Skeletal muscle tissue (tissue), 4 donors: ENCODE results near the gene C11orf65. TPM values are rescaled to one million over a fixed set of nuclear protein-coding genes. Genes with fewer than 3 reads are reported as not detected.
"Not testable (repeated sequence)": the region's sequence is repeated elsewhere in the genome, so short reads cannot be mapped to it uniquely, and the experiment has no call there.

Experiments used
- H3K27ac ChIP-seq: one replicate; pipeline ENCODE4 v1.7.0; 2013; ENCODE audit warnings: mild to moderate bottlenecking, low read depth, low read length, inconsistent platforms
- H3K27me3 ChIP-seq, 3 donors: one replicate each; pipeline ENCODE4 v1.7.0; 2013; ENCODE audit warnings: low read length in 3 of 3; ENCODE audit not compliant: control insufficient read depth in 3 of 3, insufficient read depth in 3 of 3
- H3K36me3 ChIP-seq, 3 donors: one replicate each; pipeline ENCODE4 v1.7.0; 2013; ENCODE audit warnings: low read length in 3 of 3; ENCODE audit not compliant: control insufficient read depth in 3 of 3, insufficient read depth in 3 of 3
- H3K4me1 ChIP-seq, 3 donors: one replicate each; pipeline ENCODE4 v1.7.0; 2013; ENCODE audit warnings: low read length in 3 of 3, mild to moderate bottlenecking in 3 of 3; ENCODE audit not compliant: control insufficient read depth in 3 of 3, insufficient read depth in 3 of 3
- H3K4me3 ChIP-seq, 3 donors: one replicate each; pipeline ENCODE4 v1.7.0; 2013; ENCODE audit warnings: low read length in 3 of 3
- H3K9ac ChIP-seq, 3 donors: one replicate each; pipeline ENCODE4 v1.7.0; 2013; ENCODE audit warnings: low read length in 3 of 3, mild to moderate bottlenecking in 3 of 3, moderate library complexity in 2 of 3, low read depth in 1 of 3
- H3K9me3 ChIP-seq, 3 donors: one replicate each; pipeline ENCODE4 v1.7.0; 2013; ENCODE audit warnings: low read length in 3 of 3; ENCODE audit not compliant: control insufficient read depth in 3 of 3
- total RNA-seq: library from RNA; depleted of rRNA; stranded (reverse); fragments of >200 nt; gene quantifications from one replicate; pipeline ENCODE4 v1.2.3, GENCODE V29; 2014
- donor health status: Osteomylitis.

The C11orf65 gene
- total RNA-seq, 1 donor from 2014 or later, result 1.0 TPM

GRCh38 chr11:108431370-108431769 lies 36.0 kb downstream of the C11orf65 start:
- Histone ChIP-seq H3K4me3 (no peak overlapping the region), H3K9me3 (no peaks in the 10 kb centered on the region), H3K27ac (no peak overlapping the region), H3K4me1 (no peaks in the 10 kb centered on the region), H3K27me3 (no peaks in the 10 kb centered on the region), H3K9ac (no peak overlapping the region), H3K36me3 (no peaks in the 10 kb centered on the region)

- H3K27ac ChIP-seq, H3K36me3 ChIP-seq, H3K4me1 ChIP-seq, H3K27me3 ChIP-seq, H3K4me3 ChIP-seq, H3K9me3 ChIP-seq, H3K9ac ChIP-seq: not testable (repeated sequence)
Measured at GRCh38 chr11:108417551-108417950, 49.8 kb downstream of the C11orf65 start.

- no peaks in the 10 kb centered on the region for H3K27me3 ChIP-seq
- no peak overlapping the region for H3K9ac ChIP-seq
- no peak overlapping the region for H3K4me3 ChIP-seq
- peaks cover 0 to 7% (median 0%) of the 10 kb centered on the region in 3 donors for H3K9me3 ChIP-seq
- H3K36me3 ChIP-seq, result no peaks in the 10 kb centered on the region
- no peak overlapping the region for H3K27ac ChIP-seq
- H3K4me1 ChIP-seq, result no peaks in the 10 kb centered on the region
Measured at GRCh38 chr11:108414958-108415357, 52.4 kb downstream of the C11orf65 start.

- H3K36me3 ChIP-seq, result no peaks in the 10 kb centered on the region
- no peak overlapping the region for H3K27ac ChIP-seq
- no peak overlapping the region for H3K9ac ChIP-seq
- H3K4me3 ChIP-seq, result no peak overlapping the region
- H3K9me3 ChIP-seq, result no peaks in the 10 kb centered on the region
- H3K4me1 ChIP-seq, result no peaks in the 10 kb centered on the region
- H3K27me3 ChIP-seq, result no peaks in the 10 kb centered on the region
Measured at GRCh38 chr11:108405706-108406105, 61.6 kb downstream of the C11orf65 start.

- no peaks in the 10 kb centered on the region for H3K9me3 ChIP-seq
- H3K27ac ChIP-seq, result no peak overlapping the region
- H3K27me3 ChIP-seq, result no peaks in the 10 kb centered on the region
- H3K4me3 ChIP-seq, result no peak overlapping the region
- no peak overlapping the region for H3K9ac ChIP-seq
- H3K36me3 ChIP-seq, result no peaks in the 10 kb centered on the region
- no peaks in the 10 kb centered on the region for H3K4me1 ChIP-seq
Measured at GRCh38 chr11:108403052-108403451, 64.3 kb downstream of the C11orf65 start.

- H3K9me3 ChIP-seq, result no peaks in the 10 kb centered on the region
- no peak overlapping the region for H3K9ac ChIP-seq
- H3K36me3 ChIP-seq, result no peaks in the 10 kb centered on the region
- no peak overlapping the region for H3K27ac ChIP-seq
- no peaks in the 10 kb centered on the region for H3K4me1 ChIP-seq
- H3K4me3 ChIP-seq, result no peak overlapping the region
- H3K27me3 ChIP-seq, result no peaks in the 10 kb centered on the region
Measured at GRCh38 chr11:108402241-108402640, 65.1 kb downstream of the C11orf65 start.

GRCh38 chr11:108398439-108398838 lies 68.9 kb downstream of the C11orf65 start:
- Histone ChIP-seq H3K36me3 (no peaks in the 10 kb centered on the region), H3K4me3 (no peak overlapping the region), H3K27me3 (no peaks in the 10 kb centered on the region), H3K9me3 (no peaks in the 10 kb centered on the region), H3K4me1 (no peaks in the 10 kb centered on the region), H3K9ac (no peak overlapping the region), H3K27ac (no peak overlapping the region)

GRCh38 chr11:108396672-108397071 lies 70.7 kb downstream of the C11orf65 start:
- H3K4me3 ChIP-seq, H3K27me3 ChIP-seq, H3K9ac ChIP-seq, H3K9me3 ChIP-seq, H3K36me3 ChIP-seq, H3K27ac ChIP-seq, H3K4me1 ChIP-seq: not testable (repeated sequence)

- Histone ChIP-seq H3K4me3 (no peak overlapping the region), H3K36me3 (no peaks in the 10 kb centered on the region), H3K4me1 (no peaks in the 10 kb centered on the region), H3K9ac (no peak overlapping the region), H3K27ac (no peak overlapping the region), H3K27me3 (no peaks in the 10 kb centered on the region), H3K9me3 (no peaks in the 10 kb centered on the region)
Measured at GRCh38 chr11:108394744-108395284, 72.5 kb downstream of the C11orf65 start.

- Histone ChIP-seq H3K4me3 (no peak overlapping the region), H3K9me3 (no peaks in the 10 kb centered on the region), H3K4me1 (no peaks in the 10 kb centered on the region), H3K27me3 (no peaks in the 10 kb centered on the region), H3K36me3 (no peaks in the 10 kb centered on the region), H3K9ac (no peak overlapping the region), H3K27ac (no peak overlapping the region)
Measured at GRCh38 chr11:108393046-108393445, 74.3 kb downstream of the C11orf65 start.

- Histone ChIP-seq H3K9ac (no peak overlapping the region), H3K36me3 (no peaks in the 10 kb centered on the region), H3K4me1 (no peaks in the 10 kb centered on the region), H3K9me3 (no peaks in the 10 kb centered on the region), H3K27ac (no peak overlapping the region), H3K4me3 (no peak overlapping the region), H3K27me3 (no peaks in the 10 kb centered on the region)
Measured at GRCh38 chr11:108392353-108392752, 75.0 kb downstream of the C11orf65 start.
